Right cardiac atrium (tissue), 5 donors: ENCODE measurements around the gene IGFLR1. TPM values are rescaled to one million over a fixed set of nuclear protein-coding genes. Genes with fewer than 3 reads are reported as not detected.
"Not testable (repeated sequence)": the region's sequence is repeated elsewhere in the genome, so short reads cannot be mapped to it uniquely, and the experiment has no call there.

Experiments used
- ATAC-seq, 2 donors: fragments of 200-7000 bp; cut with Tn5 transposase; one replicate each; pipeline versions ENCODE4 v1.8.0 to v1.9.1; 2020; ENCODE audit warnings: moderate library complexity in 2 of 2, mild to moderate bottlenecking in 1 of 2
- DNase-seq, 3 donors: peaks; one replicate each; pipeline ENCODE4 v3.0.0-alpha.2; 2020
- H3K27ac ChIP-seq: one replicate; pipeline ENCODE4 v1.5.1; 2013; ENCODE audit warnings: mild to moderate bottlenecking, low read length, control low read depth, moderate library complexity
- H3K27me3 ChIP-seq: one replicate; pipeline ENCODE4 v1.6.1; 2013; ENCODE audit not compliant: control insufficient read depth, insufficient read depth
- H3K4me1 ChIP-seq: one replicate; pipeline ENCODE4 v1.6.1; 2013; ENCODE audit warnings: low read length; ENCODE audit not compliant: control insufficient read depth, insufficient read depth
- H3K4me3 ChIP-seq: one replicate; pipeline ENCODE4 v1.5.1; 2013; ENCODE audit warnings: low read length, control low read depth
- H3K9me3 ChIP-seq: one replicate; pipeline ENCODE4 v1.6.1; 2013; ENCODE audit warnings: low read length; ENCODE audit not compliant: control insufficient read depth
- WGBS: extraction: QIAGEN DNeasy Blood & Tissue Kit; methylation state at CpG from one replicate; pipeline ENCODE4 v1.1.7; 2013; 5-methylcytosine and 5-hydroxymethylcytosine counted together
- intact Hi-C, 4 donors: fragments of 100-400 bp; cut with DNase I; formaldehyde crosslinking; loops; one replicate each; pipeline versions ENCODE4 v1.11.0 to v1.14.0; 2022 to 2023
- polyA plus RNA-seq: library from polyadenylated mRNA; stranded (reverse); fragments of 200-250 nt; gene quantifications from one replicate; pipeline ENCODE4 v1.2.3, GENCODE V29; 2013
- total RNA-seq, 4 donors: library from RNA; stranded (reverse); fragmentation: NEBNext Ultra II Directional; extraction: Animal tissue kit (Norgen Biotek cat#: 25700); gene quantifications; one replicate each; pipeline ENCODE4 v1.2.1, GENCODE V29; 2021
- donor health status: healthy with polysubstance abuse.
- donor health status: DM: no; HTN: yes; CAD: no.
- donor health status: DM: no; HTN: no; CAD: no.
- donor health status: DM: no; HTN: yes; CAD: no; lungs with severe emphysema.
- donor health status: DM: yes; HTN: yes; CAD: no.

Gene IGFLR1
- total and polyA plus RNA-seq, 5 donors: 1.8 to 6.3 (median 4.7) TPM

GRCh38 chr19:35776102-35776788 is 34.0 kb upstream of the IGFLR1 start:
- peaks cover 4% of the 10 kb centered on the region for H3K4me1 ChIP-seq
- no peaks in the 10 kb centered on the region for H3K9me3 ChIP-seq
- no peaks in the 10 kb centered on the region for H3K27me3 ChIP-seq
- intact Hi-C loops: no loop called here
- peak overlapping the region; percentile 97 for H3K4me3 ChIP-seq
- 52% methylated on average over 13 of the region's 13 CpGs for WGBS
- DNase-seq (peak in 1 of 3 donors; percentile 23), ATAC-seq (no peak)
- no peak overlapping the region for H3K27ac ChIP-seq

DNA sequence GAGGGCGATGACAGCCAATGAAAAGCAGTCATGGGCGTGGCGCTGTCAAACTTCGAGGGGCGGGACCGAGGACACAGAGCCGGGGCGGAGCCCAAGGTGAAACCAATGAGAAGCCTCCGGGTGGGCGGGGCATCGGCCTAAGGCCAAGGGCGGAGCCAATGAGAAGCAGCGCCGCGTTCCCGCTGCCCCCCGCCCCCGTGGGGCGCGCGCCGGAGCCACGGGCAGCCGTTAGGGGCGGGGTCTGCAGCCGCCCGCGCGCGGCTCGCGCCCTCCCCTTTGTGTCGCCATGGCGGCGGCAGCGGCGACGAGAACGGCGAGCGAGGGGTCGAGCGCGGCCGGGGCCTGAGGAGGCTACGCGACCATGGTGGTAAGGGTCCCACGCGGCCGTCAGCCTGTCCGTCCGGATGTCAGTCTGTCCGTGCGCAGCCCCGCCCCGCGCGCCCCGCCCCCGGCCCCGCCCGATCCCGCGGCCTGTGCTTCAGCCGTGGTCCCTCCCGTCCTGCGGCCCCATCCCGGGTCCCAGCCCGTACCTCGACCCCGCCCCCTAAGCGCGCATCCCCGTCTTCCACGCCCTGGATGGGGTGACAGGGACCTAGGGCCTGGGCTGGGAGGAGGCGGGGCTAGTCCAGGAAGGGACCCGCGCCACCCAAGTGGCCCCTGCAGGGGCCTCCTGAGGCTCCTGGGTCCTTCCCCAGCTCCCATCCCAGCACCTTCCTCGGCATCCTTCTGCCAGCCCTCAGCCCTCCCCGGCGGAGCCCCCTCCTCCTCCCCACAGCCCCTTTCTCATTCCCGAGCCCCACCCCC is 33.2 kb upstream of the IGFLR1 start, which contains the start of gene ARHGAP33:
Gene ARHGAP33, plus strand, starts transcription at position 267 of the 804 bp plus-strand sequence. Its CDS starts 95 bp downstream, at position 362.
- Histone ChIP-seq H3K27ac (no peak within 1 kb of the TSS), H3K27me3 (no peaks in the 10 kb centered on the region), H3K4me1 (peaks cover 4% of the 10 kb centered on the region), H3K9me3 (no peaks in the 10 kb centered on the region), H3K4me3 (peak within 1 kb of the TSS; percentile 97)
- peak; percentile 99 to 100 (median 100) for DNase-seq
- ATAC-seq: peak; percentile 98 to 99
- intact Hi-C loops: no loop called here
- 1% methylated on average over 82 of the region's 82 CpGs for WGBS

GRCh38 chr19:35775046-35775297 is 32.7 kb upstream of the IGFLR1 start:
- Histone ChIP-seq H3K27me3 (no peaks in the 10 kb centered on the region), H3K4me1 (peaks cover 4% of the 10 kb centered on the region), H3K4me3 (peak overlapping the region; percentile 97), H3K9me3 (no peaks in the 10 kb centered on the region), H3K27ac (no peak overlapping the region)
- no peak for DNase-seq
- peak in 1 of 2 donors; percentile 10 for ATAC-seq
- intact Hi-C loops: no loop called here
- 13% methylated on average over 9 of the region's 9 CpGs for WGBS

DNA sequence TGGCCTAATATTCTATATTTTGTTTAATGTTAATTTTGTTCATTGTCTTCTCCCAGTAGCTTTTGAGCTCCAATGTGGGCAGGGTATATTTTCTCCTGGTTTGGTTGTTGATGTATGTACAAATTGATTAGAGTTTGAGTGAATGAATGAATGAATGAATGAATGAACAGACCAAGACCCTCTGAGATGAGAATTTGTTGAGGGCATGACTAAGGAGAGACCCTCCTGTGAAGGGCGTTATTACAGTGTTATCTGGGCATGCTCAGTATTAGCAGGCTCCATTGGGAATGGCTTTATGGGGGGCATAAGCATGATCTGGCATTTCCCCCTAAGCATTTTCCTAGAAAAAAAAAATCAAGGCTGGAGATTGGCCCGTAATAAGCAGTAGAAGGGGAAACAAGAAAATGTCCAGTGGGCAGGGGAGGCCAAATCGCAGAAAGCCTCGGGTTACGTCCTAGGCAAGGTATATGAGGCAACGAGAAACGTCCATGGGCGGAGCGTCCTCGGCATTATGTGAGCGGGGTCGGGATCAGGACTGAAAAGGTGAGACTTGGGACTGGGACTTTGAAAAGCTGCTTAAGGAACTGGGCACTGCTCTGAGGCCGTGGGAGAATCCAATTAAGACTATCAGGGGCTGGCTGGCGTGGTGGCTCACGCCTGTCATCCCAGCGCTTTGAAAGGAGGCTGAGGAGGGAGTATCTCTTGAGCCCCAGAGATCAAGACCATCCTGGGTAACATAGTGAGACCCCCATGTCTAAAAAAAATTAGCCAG is 32.2 kb upstream of the IGFLR1 start:
- intact Hi-C loops: no loop called here
- WGBS: 36% methylated on average over 16 of the region's 16 CpGs
- Histone ChIP-seq H3K4me3 (peak overlapping the region; percentile 97), H3K27ac (no peak overlapping the region), H3K9me3 (no peaks in the 10 kb centered on the region), H3K4me1 (peaks cover 4% of the 10 kb centered on the region), H3K27me3 (no peaks in the 10 kb centered on the region)
- ATAC-seq (no peak), DNase-seq (peak in 1 of 3 donors; percentile 51)

GRCh38 chr19:35773020-35773806 is 31.0 kb upstream of the IGFLR1 start:
- DNase-seq: no peak
- H3K4me1 ChIP-seq: peaks cover 4% of the 10 kb centered on the region
- intact Hi-C loops: no loop called here
- no peaks in the 10 kb centered on the region for H3K27me3 ChIP-seq
- 36% methylated on average over 9 of the region's 9 CpGs for WGBS
- no peak overlapping the region for H3K27ac ChIP-seq
- H3K4me3 ChIP-seq: no peak overlapping the region
- no peaks in the 10 kb centered on the region for H3K9me3 ChIP-seq
- ATAC-seq: no peak

GRCh38 chr19:35772362-35772761 is 30.1 kb upstream of the IGFLR1 start:
- H3K4me1 ChIP-seq, H3K27me3 ChIP-seq, H3K4me3 ChIP-seq, DNase-seq, intact Hi-C loops, H3K9me3 ChIP-seq, H3K27ac ChIP-seq, ATAC-seq: not testable (repeated sequence)
- WGBS: 94% methylated on average over 5 of the region's 5 CpGs

DNA sequence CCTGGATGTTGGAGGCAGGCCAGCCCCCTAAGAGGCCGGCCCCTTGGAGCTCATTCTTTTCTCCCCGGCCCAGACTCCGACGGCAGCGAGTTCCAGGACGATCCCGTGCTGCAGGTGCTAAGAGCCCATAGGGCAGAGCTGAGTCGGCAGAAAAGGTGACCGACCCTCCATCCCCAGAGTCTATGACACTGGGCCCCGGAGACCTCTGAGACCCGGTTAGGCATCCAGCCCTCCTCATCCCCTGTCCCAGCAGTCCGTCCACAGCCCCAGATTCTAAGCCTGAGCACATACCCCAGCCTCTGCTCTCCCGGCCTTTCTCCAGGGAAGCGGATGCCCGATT is 25.8 kb upstream of the IGFLR1 start:
- ATAC-seq: no peak

GRCh38 chr19:35767288-35768081 is 25.2 kb upstream of the IGFLR1 start:
- H3K9me3 ChIP-seq: no peaks in the 10 kb centered on the region
- intact Hi-C loops: no loop called here
- DNase-seq (peak in 1 of 3 donors; percentile 60), ATAC-seq (peak; percentile 31 to 42)
- H3K27me3 ChIP-seq: no peaks in the 10 kb centered on the region
- no peak overlapping the region for H3K27ac ChIP-seq
- no peak overlapping the region for H3K4me3 ChIP-seq
- no peaks in the 10 kb centered on the region for H3K4me1 ChIP-seq
- 66% methylated on average over 34 of the region's 34 CpGs for WGBS

More for the DNA sequence above, 25.8 kb upstream of the IGFLR1 start:
- intact Hi-C loops: no loop called here
- H3K4me3 ChIP-seq: no peak overlapping the region
- H3K27ac ChIP-seq: no peak overlapping the region
- no peaks in the 10 kb centered on the region for H3K9me3 ChIP-seq
- no peaks in the 10 kb centered on the region for H3K27me3 ChIP-seq
- no peak for DNase-seq
- H3K4me1 ChIP-seq: no peaks in the 10 kb centered on the region
- WGBS: 64% methylated on average over 15 of the region's 15 CpGs

DNA sequence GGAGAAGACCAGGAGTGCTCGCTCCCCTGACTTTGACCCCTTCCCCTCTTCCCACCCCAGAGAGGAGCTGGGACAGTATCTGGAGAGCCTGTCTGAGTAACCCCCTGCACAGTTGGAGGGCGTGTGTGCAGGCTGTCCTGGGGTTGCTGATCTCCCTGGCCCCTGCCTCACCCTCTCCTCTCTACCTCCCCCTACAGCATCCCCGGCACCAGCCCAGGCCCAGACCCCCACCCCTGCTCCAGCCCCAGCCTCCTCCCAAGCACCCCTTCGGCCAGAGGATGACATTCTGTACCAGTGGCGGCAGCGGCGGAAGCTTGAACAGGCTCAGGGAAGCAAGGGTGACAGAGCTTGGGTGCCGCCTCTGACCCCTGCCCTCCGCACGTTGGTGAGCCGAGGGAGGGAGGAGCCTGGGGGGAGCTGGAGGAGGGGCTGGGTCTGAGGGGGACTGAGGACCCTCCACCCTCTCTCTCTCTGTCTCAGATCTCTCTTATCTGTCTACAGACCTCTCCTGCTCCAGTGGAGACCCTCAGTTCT is 24.4 kb upstream of the IGFLR1 start:
- Histone ChIP-seq H3K4me3 (no peak overlapping the region), H3K9me3 (no peaks in the 10 kb centered on the region), H3K27me3 (no peaks in the 10 kb centered on the region), H3K4me1 (no peaks in the 10 kb centered on the region), H3K27ac (no peak overlapping the region)
- WGBS: 83% methylated on average over 11 of the region's 11 CpGs
- DNase-seq (peak in 1 of 3 donors; percentile 42), ATAC-seq (peak in 1 of 2 donors; percentile 10)
- intact Hi-C loops: no loop called here
